Measurements from ENCODE around the gene TM2D1. TPM values are rescaled to one million over a fixed set of nuclear protein-coding genes. Genes with fewer than 3 reads are reported as not detected.

The TM2D1 gene
- total RNA-seq, 4 donors from 2014 or later, result 50.5 to 73.0 (median 65.7) TPM

GRCh38 chr1:61672376-61672775 lies 52.6 kb downstream of the TM2D1 start:
- no peak overlapping the region for H3K27ac ChIP-seq
- TF ChIP-seq POLR2A (IDR thresholded peaks at IDR 0.05) (no peak), EP300 (IDR thresholded peaks at IDR 0.05) (no peak)
- no peaks in the 10 kb centered on the region for H3K36me3 ChIP-seq
- no peak for ATAC-seq
- H3K27me3 ChIP-seq, result no peaks in the 10 kb centered on the region
- H3K9me3 ChIP-seq, result no peaks in the 10 kb centered on the region
- H3K4me3 ChIP-seq, result no peak overlapping the region
- WGBS, 2 donors (ENCODE audit: low coverage in 1 of 2), result 91 to 94% methylated on average over 3 to 4 of the region's 4 CpGs
- no peaks in the 10 kb centered on the region for H3K4me1 ChIP-seq

DNA sequence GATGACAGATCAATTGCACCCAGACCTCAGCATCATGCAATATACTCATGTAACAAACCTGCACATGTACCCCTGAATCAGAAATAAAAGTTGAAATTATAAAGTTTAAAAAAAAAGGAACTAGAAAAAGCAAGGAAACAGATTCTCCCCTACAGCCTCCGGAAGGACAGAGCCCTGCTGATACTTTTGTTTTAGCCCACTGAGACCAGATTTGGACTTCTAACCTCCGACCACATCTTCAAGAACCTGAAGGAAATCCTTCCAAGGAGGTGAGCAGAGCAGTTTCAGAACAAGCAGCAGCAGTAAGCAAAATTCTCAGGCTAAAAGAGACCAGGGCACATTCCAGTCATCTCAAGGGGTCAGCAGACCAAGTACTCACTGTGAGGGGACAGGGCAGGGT lies 54.5 kb downstream of the TM2D1 start:
- no peak overlapping the region for H3K4me3 ChIP-seq
- no peaks in the 10 kb centered on the region for H3K27me3 ChIP-seq
- ATAC-seq, result no peak
- H3K4me1 ChIP-seq, result no peaks in the 10 kb centered on the region
- H3K9me3 ChIP-seq, result no peaks in the 10 kb centered on the region
- WGBS, 2 donors (ENCODE audit: low coverage in 1 of 2), result 67 to 88% methylated on average over 2 of the region's 2 CpGs
- TF ChIP-seq POLR2A (IDR thresholded peaks at IDR 0.05), result no peak
- TF ChIP-seq, protein P1, sequence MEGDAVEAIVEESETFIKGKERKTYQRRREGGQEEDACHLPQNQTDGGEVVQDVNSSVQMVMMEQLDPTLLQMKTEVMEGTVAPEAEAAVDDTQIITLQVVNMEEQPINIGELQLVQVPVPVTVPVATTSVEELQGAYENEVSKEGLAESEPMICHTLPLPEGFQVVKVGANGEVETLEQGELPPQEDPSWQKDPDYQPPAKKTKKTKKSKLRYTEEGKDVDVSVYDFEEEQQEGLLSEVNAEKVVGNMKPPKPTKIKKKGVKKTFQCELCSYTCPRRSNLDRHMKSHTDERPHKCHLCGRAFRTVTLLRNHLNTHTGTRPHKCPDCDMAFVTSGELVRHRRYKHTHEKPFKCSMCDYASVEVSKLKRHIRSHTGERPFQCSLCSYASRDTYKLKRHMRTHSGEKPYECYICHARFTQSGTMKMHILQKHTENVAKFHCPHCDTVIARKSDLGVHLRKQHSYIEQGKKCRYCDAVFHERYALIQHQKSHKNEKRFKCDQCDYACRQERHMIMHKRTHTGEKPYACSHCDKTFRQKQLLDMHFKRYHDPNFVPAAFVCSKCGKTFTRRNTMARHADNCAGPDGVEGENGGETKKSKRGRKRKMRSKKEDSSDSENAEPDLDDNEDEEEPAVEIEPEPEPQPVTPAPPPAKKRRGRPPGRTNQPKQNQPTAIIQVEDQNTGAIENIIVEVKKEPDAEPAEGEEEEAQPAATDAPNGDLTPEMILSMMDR (IDR thresholded peaks at IDR 0.05), result no peak
- no peak for TF ChIP-seq EP300 (IDR thresholded peaks at IDR 0.05)
- TF ChIP-seq POLR2AphosphoS5 (IDR thresholded peaks at IDR 0.05), result no peak
- no peaks in the 10 kb centered on the region for H3K36me3 ChIP-seq
- H3K27ac ChIP-seq, result no peak overlapping the region

- no peak for ATAC-seq
- no peaks in the 10 kb centered on the region for H3K27me3 ChIP-seq
- WGBS, 2 donors (ENCODE audit: low coverage in 1 of 2), result 86 to 100% methylated on average over 4 of the region's 4 CpGs
- H3K9me3 ChIP-seq, result no peaks in the 10 kb centered on the region
- H3K36me3 ChIP-seq, result no peaks in the 10 kb centered on the region
- TF ChIP-seq EP300 (IDR thresholded peaks at IDR 0.05) (no peak), POLR2A (IDR thresholded peaks at IDR 0.05) (no peak), POLR2AphosphoS5 (IDR thresholded peaks at IDR 0.05) (no peak)
- TF ChIP-seq, protein P1 (IDR thresholded peaks at IDR 0.05), result no peak
- H3K4me1 ChIP-seq, result no peaks in the 10 kb centered on the region
- H3K4me3 ChIP-seq, result no peak overlapping the region
- H3K27ac ChIP-seq, result no peak overlapping the region
These were observed 54.9 kb downstream of the TM2D1 start for GRCh38 chr1:61670016-61670415.

DNA sequence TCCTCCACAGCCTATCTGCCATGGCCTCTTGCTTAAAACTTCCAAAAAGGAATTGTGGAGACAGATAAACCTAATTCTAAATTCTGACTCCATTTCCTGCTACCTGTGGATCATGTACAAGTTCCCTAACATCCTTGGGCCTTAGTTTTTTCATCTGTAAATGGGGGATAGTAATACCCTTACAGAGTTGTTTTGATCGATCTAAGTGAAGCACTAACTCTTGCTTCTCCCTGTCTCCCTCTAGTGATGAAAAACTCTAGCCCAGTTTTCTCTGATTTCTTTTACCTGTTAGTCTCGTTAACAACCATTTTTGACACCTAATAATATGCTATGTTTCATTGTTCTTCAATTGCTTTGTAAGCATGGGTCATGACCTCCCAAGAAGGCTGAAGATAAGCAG lies 65.9 kb downstream of the TM2D1 start:
- no peaks in the 10 kb centered on the region for H3K27me3 ChIP-seq
- TF ChIP-seq POLR2A (IDR thresholded peaks at IDR 0.05), result no peak
- TF ChIP-seq POLR2AphosphoS5 (IDR thresholded peaks at IDR 0.05), result no peak
- TF ChIP-seq, protein P1 (IDR thresholded peaks at IDR 0.05), result no peak
- H3K36me3 ChIP-seq, result no peaks in the 10 kb centered on the region
- no peaks in the 10 kb centered on the region for H3K9me3 ChIP-seq
- no peak for ATAC-seq
- 83 to 96% methylated on average over 2 of the region's 2 CpGs for whole genome bisulfite sequencing, 2 donors (ENCODE audit: low coverage in 1 of 2)
- H3K27ac ChIP-seq, result no peak overlapping the region
- no peaks in the 10 kb centered on the region for H3K4me1 ChIP-seq
- H3K4me3 ChIP-seq, result no peak overlapping the region

DNA sequence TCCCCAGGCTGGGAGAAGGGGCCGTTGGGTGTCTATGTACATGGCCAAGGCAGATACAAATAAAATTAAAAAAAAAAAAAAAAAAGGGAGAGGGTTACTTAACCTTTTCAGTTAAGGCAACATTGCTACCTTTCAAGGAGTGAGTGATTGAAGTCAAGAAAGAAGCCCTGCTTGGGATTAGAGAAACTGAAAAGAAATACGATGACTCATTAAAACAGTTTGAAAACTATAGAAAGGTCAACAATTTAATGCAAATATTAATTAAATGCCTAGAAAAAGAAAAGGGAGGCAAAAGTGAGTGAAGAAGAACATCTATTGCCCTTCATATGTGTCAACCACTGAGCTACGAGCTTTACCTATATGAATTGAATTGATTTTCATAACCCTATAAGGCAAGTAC lies 69.5 kb downstream of the TM2D1 start:
- TF ChIP-seq, protein P1 (IDR thresholded peaks at IDR 0.05), result no peak
- TF ChIP-seq EP300 (IDR thresholded peaks at IDR 0.05) (no peak), POLR2A (IDR thresholded peaks at IDR 0.05) (no peak), POLR2AphosphoS5 (IDR thresholded peaks at IDR 0.05) (no peak)
- Histone ChIP-seq H3K27me3 (no peaks in the 10 kb centered on the region), H3K4me1 (no peaks in the 10 kb centered on the region), H3K4me3 (no peak overlapping the region), H3K27ac (no peak overlapping the region), H3K9me3 (no peaks in the 10 kb centered on the region), H3K36me3 (no peaks in the 10 kb centered on the region)
- ATAC-seq, result no peak
- WGBS, 2 donors (ENCODE audit: low coverage in 1 of 2), result 93 to 94% methylated on average over 2 of the region's 3 CpGs
